Tibial nerve (tissue), 4 donors: ENCODE results near the gene MYH14.

ENCODE experiments used
- EP300 ChIP-seq, 2 donors: sonication (generic); formaldehyde crosslinking; IDR thresholded peaks; one replicate each; pipeline ENCODE4 v1.6.1; 2017; ENCODE audit warnings: antibody characterized with exemption in 2 of 2, mild to moderate bottlenecking in 1 of 2
- POLR2A ChIP-seq, 2 donors: fragments of 450-650 bp; IDR thresholded peaks; one replicate each; pipeline ENCODE4 v1.6.1; 2017; ENCODE audit warnings: antibody characterized with exemption in 2 of 2, mild to moderate bottlenecking in 2 of 2, moderate library complexity in 2 of 2
- TF ChIP-seq, protein P1 (sequence below), 5 experiments: fragments of 200-600 bp in 3 of 5; fragments of 450-650 bp in 2 of 5; sonication (generic) in 3 of 5; IDR thresholded peaks; one replicate each; pipeline ENCODE4 v1.5.1; 2016 to 2019; ENCODE audit warnings: antibody characterized with exemption in 5 of 5, mild to moderate bottlenecking in 3 of 5, moderate library complexity in 2 of 5

DNA sequence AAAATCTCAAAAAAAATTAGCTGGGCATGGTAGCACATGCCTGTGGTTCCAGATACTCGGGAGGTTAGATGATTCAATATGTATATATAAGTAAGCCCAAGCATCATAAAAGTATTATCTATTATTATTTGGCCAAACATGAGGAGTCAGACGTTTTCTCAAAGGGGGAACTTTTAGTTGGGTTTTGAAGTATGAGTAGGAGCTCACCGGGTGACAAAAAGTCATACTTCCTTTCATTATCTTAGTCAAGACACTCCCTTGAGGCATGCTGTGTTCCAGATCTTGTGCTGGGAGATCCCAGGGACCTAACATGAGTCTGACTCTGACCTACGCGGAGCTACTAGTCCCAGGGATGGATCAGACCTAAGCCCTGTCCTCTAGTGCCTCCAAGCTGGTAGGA is 8.2 kb upstream of the MYH14 start:
- no peak for TF ChIP-seq POLR2A (IDR thresholded peaks at IDR 0.05)
- TF ChIP-seq, protein P1, sequence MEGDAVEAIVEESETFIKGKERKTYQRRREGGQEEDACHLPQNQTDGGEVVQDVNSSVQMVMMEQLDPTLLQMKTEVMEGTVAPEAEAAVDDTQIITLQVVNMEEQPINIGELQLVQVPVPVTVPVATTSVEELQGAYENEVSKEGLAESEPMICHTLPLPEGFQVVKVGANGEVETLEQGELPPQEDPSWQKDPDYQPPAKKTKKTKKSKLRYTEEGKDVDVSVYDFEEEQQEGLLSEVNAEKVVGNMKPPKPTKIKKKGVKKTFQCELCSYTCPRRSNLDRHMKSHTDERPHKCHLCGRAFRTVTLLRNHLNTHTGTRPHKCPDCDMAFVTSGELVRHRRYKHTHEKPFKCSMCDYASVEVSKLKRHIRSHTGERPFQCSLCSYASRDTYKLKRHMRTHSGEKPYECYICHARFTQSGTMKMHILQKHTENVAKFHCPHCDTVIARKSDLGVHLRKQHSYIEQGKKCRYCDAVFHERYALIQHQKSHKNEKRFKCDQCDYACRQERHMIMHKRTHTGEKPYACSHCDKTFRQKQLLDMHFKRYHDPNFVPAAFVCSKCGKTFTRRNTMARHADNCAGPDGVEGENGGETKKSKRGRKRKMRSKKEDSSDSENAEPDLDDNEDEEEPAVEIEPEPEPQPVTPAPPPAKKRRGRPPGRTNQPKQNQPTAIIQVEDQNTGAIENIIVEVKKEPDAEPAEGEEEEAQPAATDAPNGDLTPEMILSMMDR (IDR thresholded peaks at IDR 0.05) = no peak
- no peak for TF ChIP-seq EP300 (IDR thresholded peaks at IDR 0.05)
